ENCODE data around the gene TIMELESS. TPM values are rescaled to one million over a fixed set of nuclear protein-coding genes. Genes with fewer than 3 reads are reported as not detected.
"Not testable (repeated sequence)": the region's sequence is repeated elsewhere in the genome, so short reads cannot be mapped to it uniquely, and the experiment has no call there.

Gene TIMELESS
- total RNA-seq, 1 donor from 2014 or later = 12.1 TPM

GRCh38 chr12:56454557-56454956 is 5.3 kb upstream of the TIMELESS start, which contains the start of gene MIP:
TSS of gene MIP (minus strand) at chr12:56454657. CDS start at chr12:56454613, 44 bp downstream.
- peaks cover 6% of the 10 kb centered on the region for H3K4me1 Mint-ChIP-seq (ENCODE audit: low read depth)
- H3K27me3 Mint-ChIP-seq (ENCODE audit: low read depth) = peaks cover 3% of the 10 kb centered on the region
- DNase-seq (ENCODE audit: low spot score) = no peak
- H3K36me3 Mint-ChIP-seq (ENCODE audit: low read depth) = no peaks in the 10 kb centered on the region
- no peak for TF ChIP-seq CTCF (IDR thresholded peaks at IDR 0.05)
- H3K27ac Mint-ChIP-seq (ENCODE audit: unreplicated experiment) = no peak within 1 kb of the TSS
- H3K9me3 Mint-ChIP-seq (ENCODE audit: low read depth) = no peaks in the 10 kb centered on the region
- H3K4me3 Mint-ChIP-seq (ENCODE audit: unreplicated experiment) = no peak within 1 kb of the TSS

- TF ChIP-seq CTCF (IDR thresholded peaks at IDR 0.05) = no peak
- no peaks in the 10 kb centered on the region for H3K9me3 Mint-ChIP-seq (ENCODE audit: low read depth)
- DNase-seq (ENCODE audit: low spot score) = no peak
- no peak overlapping the region for H3K4me3 Mint-ChIP-seq (ENCODE audit: unreplicated experiment)
- H3K27me3 Mint-ChIP-seq (ENCODE audit: low read depth) = peaks cover 3% of the 10 kb centered on the region
- no peaks in the 10 kb centered on the region for H3K36me3 Mint-ChIP-seq (ENCODE audit: low read depth)
- peaks cover 16% of the 10 kb centered on the region for H3K4me1 Mint-ChIP-seq (ENCODE audit: low read depth)
- H3K27ac Mint-ChIP-seq (ENCODE audit: unreplicated experiment) = no peak overlapping the region
Measured at GRCh38 chr12:56451147-56451546, 1.9 kb upstream of the TIMELESS start.

- Mint-ChIP-seq H3K9me3 (ENCODE audit: low read depth) (no peaks in the 10 kb centered on the region), H3K4me1 (ENCODE audit: low read depth) (peaks cover 16% of the 10 kb centered on the region), H3K27me3 (ENCODE audit: low read depth) (peaks cover 3% of the 10 kb centered on the region), H3K27ac (ENCODE audit: unreplicated experiment) (peak overlapping the region; percentile 97), H3K36me3 (ENCODE audit: low read depth) (no peaks in the 10 kb centered on the region), H3K4me3 (ENCODE audit: unreplicated experiment) (no peak overlapping the region)
- TF ChIP-seq CTCF (IDR thresholded peaks at IDR 0.05) = no peak
- no peak for DNase-seq (ENCODE audit: low spot score)
Measured at GRCh38 chr12:56450241-56450640, 1.0 kb upstream of the TIMELESS start.

GRCh38 chr12:56449622-56449984 is 377 bp upstream of the TIMELESS start:
- peaks cover 16% of the 10 kb centered on the region for H3K4me1 Mint-ChIP-seq (ENCODE audit: low read depth)
- H3K27ac Mint-ChIP-seq (ENCODE audit: unreplicated experiment) = peak overlapping the region; percentile 97

GRCh38 chr12:56443208-56443607 is 6.0 kb downstream of the TIMELESS start:
- not testable (repeated sequence) for H3K4me3 Mint-ChIP-seq (ENCODE audit: unreplicated experiment); H3K9me3 Mint-ChIP-seq (ENCODE audit: low read depth); H3K27ac Mint-ChIP-seq (ENCODE audit: unreplicated experiment); DNase-seq (ENCODE audit: low spot score); H3K4me1 Mint-ChIP-seq (ENCODE audit: low read depth); H3K36me3 Mint-ChIP-seq (ENCODE audit: low read depth); H3K27me3 Mint-ChIP-seq (ENCODE audit: low read depth)

More at GRCh38 chr12:56449622-56449984, 377 bp upstream of the TIMELESS start:
- no peak for TF ChIP-seq CTCF (IDR thresholded peaks at IDR 0.05)
- no peak for DNase-seq (ENCODE audit: low spot score)
- Mint-ChIP-seq H3K9me3 (ENCODE audit: low read depth) (no peaks in the 10 kb centered on the region), H3K4me3 (ENCODE audit: unreplicated experiment) (peak overlapping the region; percentile 92), H3K27me3 (ENCODE audit: low read depth) (peaks cover 3% of the 10 kb centered on the region), H3K36me3 (ENCODE audit: low read depth) (no peaks in the 10 kb centered on the region)

- Mint-ChIP-seq H3K36me3 (ENCODE audit: low read depth) (peaks cover 2% of the 10 kb centered on the region), H3K4me1 (ENCODE audit: low read depth) (no peaks in the 10 kb centered on the region)
Measured at GRCh38 chr12:56437430-56438176, 11.6 kb downstream of the TIMELESS start.

More at GRCh38 chr12:56437430-56438176, 11.6 kb downstream of the TIMELESS start:
- Mint-ChIP-seq H3K27ac (ENCODE audit: unreplicated experiment) (no peak overlapping the region), H3K27me3 (ENCODE audit: low read depth) (no peaks in the 10 kb centered on the region), H3K9me3 (ENCODE audit: low read depth) (no peaks in the 10 kb centered on the region), H3K4me3 (ENCODE audit: unreplicated experiment) (no peak overlapping the region)
- DNase-seq (ENCODE audit: low spot score) = no peak
- no peak for TF ChIP-seq CTCF (IDR thresholded peaks at IDR 0.05)

All from chondrocyte (in vitro differentiated cells).